Large intestine (tissue), 3 donors: ENCODE results near the gene CBX2. TPM values are rescaled to one million over a fixed set of nuclear protein-coding genes. Genes with fewer than 3 reads are reported as not detected.
"Not testable (repeated sequence)": the region's sequence is repeated elsewhere in the genome, so short reads cannot be mapped to it uniquely, and the experiment has no call there.

Experiments used
- DNase-seq, 2 donors: peaks; one replicate each; pipeline versions ENCODE4 v3.0.0 to v3.0.0-alpha.2; 2013
- H3K27ac ChIP-seq: one replicate; pipeline ENCODE4 v1.5.1; 2013; ENCODE audit warnings: low read length
- H3K27me3 ChIP-seq: 2 replicates; pipeline ENCODE4 v1.6.1; 2013; ENCODE audit warnings: low read length; ENCODE audit not compliant: control insufficient read depth, insufficient read depth
- H3K36me3 ChIP-seq: 2 replicates; pipeline ENCODE4 v1.6.1; 2013; ENCODE audit warnings: low read length; ENCODE audit not compliant: control insufficient read depth, insufficient read depth
- H3K4me1 ChIP-seq: one replicate; pipeline ENCODE4 v1.6.1; 2013; ENCODE audit warnings: low read length; ENCODE audit not compliant: control insufficient read depth, insufficient read depth
- H3K4me3 ChIP-seq: one replicate; pipeline ENCODE4 v1.5.1; 2013; ENCODE audit warnings: low read length
- H3K9me3 ChIP-seq: one replicate; pipeline ENCODE4 v1.6.1; 2013; ENCODE audit warnings: mild to moderate bottlenecking, low read depth, low read length, moderate library complexity; ENCODE audit not compliant: control insufficient read depth
- WGBS: methylation state at CpG from one replicate; pipeline ENCODE4 v1.1.5; 2013; ENCODE audit warnings: low lambda C conversion rate; ENCODE audit not compliant: insufficient coverage; 5-methylcytosine and 5-hydroxymethylcytosine counted together
- polyA plus RNA-seq: library from polyadenylated mRNA; unstranded; fragments of 120-200 nt; gene quantifications from one replicate; pipeline ENCODE4 v1.2.1, GENCODE V29; 2013

Gene CBX2
- polyA plus RNA-seq, 1 donor: 14.4 TPM

- no peaks in the 10 kb centered on the region for H3K36me3 ChIP-seq
- no peaks in the 10 kb centered on the region for H3K27me3 ChIP-seq
- 80% methylated on average over 1 of the region's 28 CpGs for WGBS
- no peak overlapping the region for H3K4me3 ChIP-seq
- H3K27ac ChIP-seq: no peak overlapping the region
- H3K9me3 ChIP-seq: no peaks in the 10 kb centered on the region
- H3K4me1 ChIP-seq: no peaks in the 10 kb centered on the region
- DNase-seq: no peak
These were observed 8.1 kb upstream of the CBX2 start for GRCh38 chr17:79769570-79770506.

GRCh38 chr17:79771276-79771675 is 6.7 kb upstream of the CBX2 start:
- Histone ChIP-seq H3K9me3 (no peaks in the 10 kb centered on the region), H3K4me1 (peaks cover under 1% of the 10 kb centered on the region), H3K27ac (no peak overlapping the region), H3K4me3 (no peak overlapping the region), H3K36me3 (no peaks in the 10 kb centered on the region), H3K27me3 (no peaks in the 10 kb centered on the region)
- no CpG with 5 or more reads among the region's 6 CpGs for WGBS
- no peak for DNase-seq

GRCh38 chr17:79772726-79773125 is 5.2 kb upstream of the CBX2 start:
- H3K4me3 ChIP-seq, H3K36me3 ChIP-seq, H3K27me3 ChIP-seq, H3K27ac ChIP-seq, DNase-seq, H3K9me3 ChIP-seq: not testable (repeated sequence)
- peaks cover 13% of the 10 kb centered on the region for H3K4me1 ChIP-seq
- WGBS: no CpG with 5 or more reads among the region's 9 CpGs

GRCh38 chr17:79774561-79774975 is 3.4 kb upstream of the CBX2 start:
- Histone ChIP-seq H3K27me3 (no peaks in the 10 kb centered on the region), H3K27ac (no peak overlapping the region), H3K4me1 (peaks cover 17% of the 10 kb centered on the region), H3K4me3 (no peak overlapping the region), H3K36me3 (no peaks in the 10 kb centered on the region), H3K9me3 (no peaks in the 10 kb centered on the region)
- DNase-seq: no peak
- no CpG with 5 or more reads among the region's 8 CpGs for WGBS

- H3K4me3 ChIP-seq: no peak overlapping the region
- H3K27me3 ChIP-seq: no peaks in the 10 kb centered on the region
- no peaks in the 10 kb centered on the region for H3K36me3 ChIP-seq
- 92% methylated on average over 2 of the region's 6 CpGs for WGBS
- no peak for DNase-seq
- H3K4me1 ChIP-seq: peaks cover 27% of the 10 kb centered on the region
- H3K9me3 ChIP-seq: no peaks in the 10 kb centered on the region
- H3K27ac ChIP-seq: no peak overlapping the region
These were observed 2.3 kb upstream of the CBX2 start for GRCh38 chr17:79775632-79776031.

GRCh38 chr17:79776376-79777119 is 1.4 kb upstream of the CBX2 start:
- H3K27ac ChIP-seq: peak overlapping the region; percentile 44
- H3K36me3 ChIP-seq: no peaks in the 10 kb centered on the region
- H3K9me3 ChIP-seq: no peaks in the 10 kb centered on the region
- H3K4me3 ChIP-seq: peak overlapping the region; percentile 39
- peak; percentile 46 to 79 for DNase-seq
- 29% methylated on average over 1 of the region's 11 CpGs for WGBS
- no peaks in the 10 kb centered on the region for H3K27me3 ChIP-seq
- peaks cover 34% of the 10 kb centered on the region for H3K4me1 ChIP-seq

GRCh38 chr17:79777120-79777893 is 641 bp upstream of the CBX2 start:
- no peaks in the 10 kb centered on the region for H3K9me3 ChIP-seq
- DNase-seq: peak; percentile 56 to 67
- H3K4me1 ChIP-seq: peaks cover 34% of the 10 kb centered on the region
- H3K27me3 ChIP-seq: no peaks in the 10 kb centered on the region
- peaks cover 2% of the 10 kb centered on the region for H3K36me3 ChIP-seq
- peak overlapping the region; percentile 44 for H3K27ac ChIP-seq
- peak overlapping the region; percentile 39 for H3K4me3 ChIP-seq
- no CpG with 5 or more reads among the region's 51 CpGs for WGBS

GRCh38 chr17:79778504-79779083 is 646 bp downstream of the CBX2 start:
- H3K9me3 ChIP-seq: no peaks in the 10 kb centered on the region
- peaks cover 10% of the 10 kb centered on the region for H3K36me3 ChIP-seq
- H3K27ac ChIP-seq: no peak overlapping the region
- no peak for DNase-seq
- H3K4me1 ChIP-seq: peaks cover 34% of the 10 kb centered on the region
- no peaks in the 10 kb centered on the region for H3K27me3 ChIP-seq
- peak overlapping the region; percentile 58 for H3K4me3 ChIP-seq
- WGBS: 0% methylated on average over 1 of the region's 49 CpGs

- Histone ChIP-seq H3K9me3 (no peaks in the 10 kb centered on the region), H3K27ac (no peak overlapping the region), H3K4me3 (peak overlapping the region; percentile 58), H3K27me3 (no peaks in the 10 kb centered on the region), H3K4me1 (peaks cover 34% of the 10 kb centered on the region), H3K36me3 (peaks cover 13% of the 10 kb centered on the region)
- DNase-seq: peak in 1 of 2 donors; percentile 57
- WGBS: no CpG with 5 or more reads among the region's 17 CpGs
These were observed 1.2 kb downstream of the CBX2 start for GRCh38 chr17:79779084-79779529.
